ENCODE data around the gene OR8B8. TPM values are rescaled to one million over a fixed set of nuclear protein-coding genes. Genes with fewer than 3 reads are reported as not detected.

OR8B8 gene
- total and polyA plus RNA-seq, 2 donors (not counting 3 experiments of a cell fraction or from before 2014, with no cell fraction given) = not detected

DNA sequence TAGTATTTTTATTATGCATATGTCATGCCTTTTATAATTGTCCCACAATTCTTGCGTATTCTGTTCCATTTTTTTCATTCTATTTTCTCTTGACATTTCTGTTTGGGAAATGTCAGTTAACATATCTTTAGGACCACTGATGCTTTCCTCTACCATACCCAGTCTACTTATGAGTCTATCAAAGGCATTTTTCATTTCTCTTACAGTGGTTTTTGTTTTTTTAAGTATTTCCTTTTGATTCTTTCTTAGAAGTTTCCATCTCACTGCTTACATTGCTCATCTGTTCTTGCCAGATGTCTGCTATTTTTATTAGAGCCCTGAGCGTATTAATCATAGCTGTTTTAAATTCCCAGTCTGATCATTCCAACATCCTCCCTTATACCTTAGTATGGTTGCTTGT is 29.3 kb upstream of the OR8B8 start:
- no peak overlapping the region for H3K4me3 ChIP-seq (replicated peaks in 1 of 3; ENCODE audit: insufficient read depth in 1 of 3, low read depth in 1 of 3, low read length in 3 of 3)
- no TSS peak for BruUV-seq (replicated peaks)
- no peak overlapping the region for H3K4me2 ChIP-seq (ENCODE audit: insufficient read depth, low read length)
- H4K20me1 ChIP-seq (replicated peaks; ENCODE audit: control insufficient read depth, extremely low read depth, insufficient read depth, low read length) = no peaks in the 10 kb centered on the region
- H3K9ac ChIP-seq (replicated peaks; ENCODE audit: extremely low read depth, insufficient read depth, low read length) = no peak overlapping the region
- no peak overlapping the region for H2AFZ ChIP-seq (ENCODE audit: low read depth, low read length)
- dilution Hi-C loops (cut with MboI; ENCODE audit: extremely low pct_ligation_motif_present, low sequenced_read_pairs) (no loop called here), intact Hi-C loops (cut with micrococcal nuclease) (no loop called here)
- no peaks in the 10 kb centered on the region for H3K9me3 ChIP-seq (replicated peaks; ENCODE audit: control insufficient read depth, insufficient read depth, low read length)
- no peak for FAIRE-seq
- H3K9me1 ChIP-seq (replicated peaks; ENCODE audit: control insufficient read depth, extremely low read depth, insufficient read depth, low read length) = no peaks in the 10 kb centered on the region
- no peak for DNase-seq (ENCODE audit: low read depth, low spot score)
- TF ChIP-seq POLR2A (IDR thresholded peaks at IDR 0.05; ENCODE audit: low read depth, low read length) (no peak), JUN (IDR thresholded peaks at IDR 0.05; ENCODE audit: borderline replicate concordance, insufficient read depth, insufficient read length, low read depth) (no peak), POLR2AphosphoS5 (IDR thresholded peaks at IDR 0.05; ENCODE audit: insufficient read depth, low read depth, low read length) (no peak), EZH2 (IDR thresholded peaks at IDR 0.05; ENCODE audit: borderline replicate concordance, low read depth, low read length, severe bottlenecking) (no peak), MYC (IDR thresholded peaks at IDR 0.05; ENCODE audit: low read depth, low read length) (no peak), GATA2 (IDR thresholded peaks at IDR 0.05; ENCODE audit: insufficient read depth, insufficient read length, low read depth, low read length) (no peak), FOS (IDR thresholded peaks at IDR 0.05; ENCODE audit: borderline replicate concordance, insufficient read depth, low read length) (no peak)
- TF ChIP-seq, protein P1, sequence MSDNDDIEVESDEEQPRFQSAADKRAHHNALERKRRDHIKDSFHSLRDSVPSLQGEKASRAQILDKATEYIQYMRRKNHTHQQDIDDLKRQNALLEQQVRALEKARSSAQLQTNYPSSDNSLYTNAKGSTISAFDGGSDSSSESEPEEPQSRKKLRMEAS (IDR thresholded peaks at IDR 0.05; ENCODE audit: insufficient read depth, insufficient read length) = no peak
- TF ChIP-seq, protein P2, sequence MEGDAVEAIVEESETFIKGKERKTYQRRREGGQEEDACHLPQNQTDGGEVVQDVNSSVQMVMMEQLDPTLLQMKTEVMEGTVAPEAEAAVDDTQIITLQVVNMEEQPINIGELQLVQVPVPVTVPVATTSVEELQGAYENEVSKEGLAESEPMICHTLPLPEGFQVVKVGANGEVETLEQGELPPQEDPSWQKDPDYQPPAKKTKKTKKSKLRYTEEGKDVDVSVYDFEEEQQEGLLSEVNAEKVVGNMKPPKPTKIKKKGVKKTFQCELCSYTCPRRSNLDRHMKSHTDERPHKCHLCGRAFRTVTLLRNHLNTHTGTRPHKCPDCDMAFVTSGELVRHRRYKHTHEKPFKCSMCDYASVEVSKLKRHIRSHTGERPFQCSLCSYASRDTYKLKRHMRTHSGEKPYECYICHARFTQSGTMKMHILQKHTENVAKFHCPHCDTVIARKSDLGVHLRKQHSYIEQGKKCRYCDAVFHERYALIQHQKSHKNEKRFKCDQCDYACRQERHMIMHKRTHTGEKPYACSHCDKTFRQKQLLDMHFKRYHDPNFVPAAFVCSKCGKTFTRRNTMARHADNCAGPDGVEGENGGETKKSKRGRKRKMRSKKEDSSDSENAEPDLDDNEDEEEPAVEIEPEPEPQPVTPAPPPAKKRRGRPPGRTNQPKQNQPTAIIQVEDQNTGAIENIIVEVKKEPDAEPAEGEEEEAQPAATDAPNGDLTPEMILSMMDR (IDR thresholded peaks at IDR 0.05; ENCODE audit: extremely low read depth in 1 of 2, insufficient read depth in 1 of 2, low read depth in 1 of 2, low read length in 2 of 2) = no peak
- ChIA-PET POLR2A (no interaction called here), CTCF (no interaction called here)
- H3K36me3 ChIP-seq (ENCODE audit: control insufficient read depth in 2 of 2, extremely low read depth in 1 of 2, insufficient read depth in 2 of 2, low read length in 2 of 2) = no peaks in the 10 kb centered on the region
- H3K79me2 ChIP-seq (ENCODE audit: control insufficient read depth, insufficient read depth, low read length) = no peaks in the 10 kb centered on the region
- H3K27me3 ChIP-seq (ENCODE audit: control insufficient read depth in 2 of 2, insufficient read depth in 2 of 2, low read length in 2 of 2) = peaks cover 7 to 21% of the 10 kb centered on the region in 2 experiments
- H3K4me1 ChIP-seq (ENCODE audit: control insufficient read depth, extremely low read depth, insufficient read depth, low read length) = no peaks in the 10 kb centered on the region
- no peak overlapping the region for H3K27ac ChIP-seq (ENCODE audit: insufficient read depth, low read depth, low read length)

Data from endothelial cell of umbilical vein (primary cell).